NCI-H1417 (cell line): ENCODE results near the gene HES1.

Experiments used
- DNase-seq, 3 experiments: peaks; one replicate each; lab custom pipeline; 2025; lab: John Stamatoyannopoulos, UW

The HES1 gene

DNA sequence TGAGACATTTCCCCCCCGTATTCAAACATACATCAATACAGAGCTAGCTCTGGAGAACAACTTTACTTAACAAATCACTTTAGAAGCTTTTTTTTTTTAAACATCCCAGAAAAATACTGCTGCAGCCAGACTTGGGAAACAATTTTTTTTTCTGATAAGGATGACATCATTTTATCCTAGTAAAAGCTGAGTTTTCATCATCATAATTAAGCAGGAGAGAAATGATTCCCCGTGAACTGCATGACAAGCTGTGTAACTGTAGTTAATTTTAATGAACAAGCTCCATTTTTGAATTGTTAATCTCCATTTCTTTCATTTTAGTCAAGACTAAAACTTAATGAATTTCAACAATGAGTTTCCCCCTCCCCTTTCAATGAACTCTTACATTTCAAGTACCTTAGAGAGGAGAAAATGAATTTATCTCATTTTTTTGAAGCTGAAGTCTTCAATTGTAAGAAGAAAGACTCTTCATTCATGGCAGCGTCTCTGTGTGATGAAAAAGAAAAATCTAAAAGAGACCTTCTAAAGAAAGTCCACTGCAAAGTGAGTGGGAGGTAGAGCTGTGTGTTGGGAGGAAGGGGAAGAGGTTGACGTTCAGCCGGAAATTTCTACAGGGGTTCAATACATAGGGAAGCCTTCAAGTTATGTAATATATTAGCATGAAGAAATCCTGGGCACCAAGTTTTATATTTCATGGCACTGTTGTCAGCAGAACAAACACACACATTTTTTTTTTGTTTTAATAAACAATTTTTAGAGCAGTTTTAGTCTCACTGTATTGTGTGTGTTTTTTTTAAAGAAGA is 31.7 kb downstream of the HES1 start:
- DNase-seq: no peak

DNA sequence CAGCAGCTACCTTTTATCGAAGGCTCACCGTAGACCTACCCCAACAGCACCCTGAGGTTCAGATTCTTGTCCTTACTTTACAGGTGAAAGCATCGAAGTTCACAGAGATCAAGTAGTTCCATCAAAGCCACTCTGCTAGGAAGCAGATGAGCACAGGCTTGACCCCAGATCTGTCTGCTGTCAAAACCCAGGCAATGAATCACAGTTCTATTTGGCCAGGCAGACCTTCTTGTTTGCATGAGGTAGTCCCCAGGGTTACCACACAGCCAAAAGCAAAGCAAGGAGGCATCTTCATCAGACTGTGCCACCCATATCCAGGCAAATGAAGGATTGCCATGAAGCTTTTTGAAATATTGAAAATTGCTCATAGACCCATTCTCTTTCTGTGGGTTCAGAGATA is 33.0 kb downstream of the HES1 start:
- DNase-seq: no peak

DNA sequence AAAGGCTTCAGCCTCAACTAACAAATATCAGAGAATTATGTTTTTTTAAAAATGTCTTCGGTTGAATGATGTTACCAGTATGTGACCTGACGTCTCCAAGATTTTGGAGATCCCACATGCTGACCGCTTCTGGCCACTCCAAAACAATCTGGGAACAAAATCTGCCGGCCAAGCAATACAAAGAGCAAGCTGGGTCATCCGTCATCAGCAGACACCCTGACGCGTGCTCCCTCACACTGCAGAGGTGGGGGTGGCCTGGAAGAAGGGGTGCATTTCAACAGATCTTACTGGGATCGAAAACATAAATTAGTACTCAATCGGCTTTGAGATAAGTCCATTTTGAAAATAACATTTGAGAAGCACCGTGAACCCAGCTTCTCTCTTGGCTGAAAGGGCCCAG is 33.6 kb downstream of the HES1 start:
- DNase-seq: no peak

DNA sequence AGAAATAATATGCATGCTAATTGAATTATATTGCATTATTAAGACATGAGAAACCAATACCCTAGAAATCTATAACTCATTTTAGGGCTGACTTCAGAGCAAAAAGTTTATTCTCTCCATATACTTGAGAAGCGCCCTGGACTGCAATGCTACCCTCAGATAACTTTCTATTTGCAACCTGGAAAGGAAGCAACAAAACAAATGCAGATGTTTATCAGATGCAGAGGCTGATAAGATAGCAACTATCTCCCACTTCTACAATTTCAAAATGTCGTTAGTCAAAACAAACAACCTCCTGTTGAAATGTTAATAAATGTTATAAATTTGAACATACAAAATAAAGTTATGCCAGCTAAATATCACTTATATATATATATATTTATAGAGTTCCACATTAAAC is 34.8 kb downstream of the HES1 start:
- DNase-seq: no peak

DNA sequence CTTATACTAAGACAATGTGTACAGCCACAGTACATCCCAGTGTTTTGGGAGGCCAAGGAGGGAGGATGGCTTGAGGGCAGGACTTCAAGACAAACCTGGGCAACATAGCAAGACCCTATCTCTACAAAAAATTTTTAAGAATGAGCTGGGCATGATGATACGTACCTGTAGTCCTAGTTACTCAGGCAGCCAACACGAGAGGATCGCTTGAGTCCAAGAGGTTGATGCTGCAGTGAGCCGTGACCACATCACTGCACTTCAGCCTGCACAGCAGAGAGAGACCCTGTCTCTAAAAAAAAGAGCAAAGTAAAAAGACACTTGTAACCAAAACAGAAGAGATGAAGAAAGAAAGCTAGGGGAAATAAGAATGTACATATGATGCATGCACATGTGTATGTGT is 38.5 kb downstream of the HES1 start:
- no peak for DNase-seq

DNA sequence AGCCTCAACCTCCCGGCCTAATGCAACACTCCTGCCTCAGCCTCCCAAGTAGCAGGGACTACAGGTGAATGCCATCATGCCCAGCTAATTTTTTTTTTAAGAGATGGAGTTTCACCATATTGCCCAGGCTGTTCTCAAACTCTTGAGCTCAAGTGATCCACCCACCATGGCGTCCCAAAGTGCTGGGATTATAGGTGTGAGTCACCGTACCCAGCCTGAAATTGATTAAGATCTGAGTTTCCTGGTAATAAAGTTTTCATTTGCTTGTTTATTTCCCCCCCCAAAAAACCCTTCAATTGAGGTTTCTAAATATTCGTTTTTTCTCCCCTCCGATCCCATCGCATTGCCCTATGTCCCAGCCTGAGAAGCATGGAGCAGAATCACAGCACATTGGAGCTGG is 39.0 kb downstream of the HES1 start:
- DNase-seq: no peak

DNA sequence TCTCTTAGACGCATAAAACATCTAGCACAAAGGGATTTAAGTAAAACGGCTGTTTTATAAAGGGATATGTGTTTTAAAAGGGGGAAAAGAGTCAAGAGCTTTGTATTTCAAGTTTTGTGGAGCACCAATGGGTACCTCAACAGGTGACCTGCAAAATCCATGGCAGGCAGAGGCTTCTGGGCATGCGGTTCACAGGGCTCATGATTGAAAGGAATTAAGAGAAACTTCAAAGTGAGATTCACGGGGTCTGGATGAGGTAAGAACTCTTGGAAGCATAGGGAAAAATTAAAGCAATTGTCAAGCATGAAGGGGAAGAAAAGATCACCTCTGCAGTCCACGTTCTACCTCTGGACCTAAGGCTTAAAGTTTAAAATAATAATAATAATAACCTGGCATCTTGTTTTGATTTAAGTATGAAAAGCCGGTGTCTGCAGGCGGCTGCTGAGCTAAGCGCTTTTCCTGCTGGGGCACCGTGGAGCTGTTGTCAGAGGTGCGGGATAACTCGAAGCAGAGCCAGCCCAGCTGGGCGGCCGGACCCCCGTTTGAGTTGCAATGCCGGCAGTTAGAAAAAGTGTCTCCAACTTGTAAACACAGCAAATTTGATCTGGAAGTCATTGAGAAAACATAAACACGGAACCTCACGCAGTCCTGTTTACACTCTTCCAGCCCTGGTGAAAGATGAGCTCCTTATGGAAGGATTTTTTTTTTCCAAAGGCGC is 40.5 kb downstream of the HES1 start:
- no peak for DNase-seq

DNA sequence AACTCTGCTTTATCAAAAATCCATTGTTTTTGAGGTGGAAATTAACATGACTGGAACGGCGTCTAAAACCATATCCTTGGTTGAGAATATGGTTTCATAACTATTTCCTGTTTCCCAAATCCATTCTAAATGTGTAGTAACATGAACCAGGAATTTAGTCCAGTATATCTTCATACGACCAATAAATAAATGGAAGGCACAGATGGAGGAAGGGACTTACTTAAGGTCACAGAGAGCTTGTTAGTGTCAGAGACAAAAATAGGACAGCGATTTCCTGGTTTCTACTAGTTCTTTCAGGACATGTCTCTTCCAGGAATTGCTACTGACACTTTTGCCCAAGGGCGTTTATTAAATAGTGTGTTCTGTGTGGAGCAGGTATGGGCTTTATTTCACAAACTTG is 41.2 kb downstream of the HES1 start:
- peak in 1 of 3 experiments; percentile 39 for DNase-seq

DNA sequence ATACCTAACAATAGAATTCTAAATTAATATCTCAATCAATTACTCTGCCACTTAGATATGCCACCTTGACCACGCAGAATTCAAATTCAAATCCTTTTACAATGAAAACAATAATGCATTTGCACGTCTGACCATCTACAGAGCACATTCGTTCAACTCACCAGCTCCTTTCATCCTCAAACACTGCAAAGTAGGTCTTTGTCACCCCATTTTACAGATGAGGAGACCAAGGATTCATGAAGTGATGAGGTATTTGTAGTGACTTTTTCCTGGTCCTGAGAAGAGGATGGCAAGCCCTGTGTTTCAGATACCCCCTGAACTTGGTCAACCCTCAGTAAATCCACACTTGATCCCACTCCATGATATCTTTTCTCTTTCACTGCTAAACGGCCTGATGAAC is 42.2 kb downstream of the HES1 start:
- DNase-seq: no peak

DNA sequence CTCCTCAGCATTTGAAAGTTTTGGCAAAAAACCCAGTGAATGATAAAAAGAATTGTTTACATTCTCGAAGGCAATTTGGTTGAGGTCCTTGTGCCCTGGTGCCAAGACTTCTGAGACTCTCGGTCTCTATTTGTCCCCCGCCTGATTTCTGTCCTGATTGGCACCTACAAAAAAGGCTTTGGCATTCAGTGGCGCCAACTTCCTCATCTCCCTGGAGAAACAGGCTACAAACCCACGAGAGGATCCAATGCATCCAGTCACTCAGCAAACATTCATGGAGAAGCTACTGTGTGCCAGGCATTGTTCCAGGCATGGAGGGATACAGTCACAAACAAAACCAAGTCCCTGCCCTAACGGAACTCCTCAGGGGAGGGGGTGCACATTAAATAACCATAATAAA is 42.7 kb downstream of the HES1 start:
- DNase-seq: no peak

DNA sequence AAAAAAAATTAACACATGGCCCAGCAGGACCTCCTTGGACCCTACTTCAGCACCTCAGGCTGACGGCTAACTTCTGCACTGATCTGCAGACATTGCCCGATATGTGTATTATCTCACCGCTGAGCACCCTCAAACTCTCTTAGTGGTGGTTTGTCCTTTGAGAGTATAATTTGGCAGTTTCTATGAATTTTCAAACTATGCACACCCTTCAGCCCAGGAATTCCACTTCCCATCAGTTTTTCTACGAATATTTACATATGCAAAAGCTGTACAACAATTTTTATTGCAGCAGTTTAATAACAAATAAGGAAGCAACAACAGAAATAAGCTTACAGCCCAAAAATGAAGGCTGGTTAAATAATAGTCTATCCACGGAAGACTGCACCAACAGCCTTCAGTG is 44.6 kb downstream of the HES1 start:
- DNase-seq: no peak

DNA sequence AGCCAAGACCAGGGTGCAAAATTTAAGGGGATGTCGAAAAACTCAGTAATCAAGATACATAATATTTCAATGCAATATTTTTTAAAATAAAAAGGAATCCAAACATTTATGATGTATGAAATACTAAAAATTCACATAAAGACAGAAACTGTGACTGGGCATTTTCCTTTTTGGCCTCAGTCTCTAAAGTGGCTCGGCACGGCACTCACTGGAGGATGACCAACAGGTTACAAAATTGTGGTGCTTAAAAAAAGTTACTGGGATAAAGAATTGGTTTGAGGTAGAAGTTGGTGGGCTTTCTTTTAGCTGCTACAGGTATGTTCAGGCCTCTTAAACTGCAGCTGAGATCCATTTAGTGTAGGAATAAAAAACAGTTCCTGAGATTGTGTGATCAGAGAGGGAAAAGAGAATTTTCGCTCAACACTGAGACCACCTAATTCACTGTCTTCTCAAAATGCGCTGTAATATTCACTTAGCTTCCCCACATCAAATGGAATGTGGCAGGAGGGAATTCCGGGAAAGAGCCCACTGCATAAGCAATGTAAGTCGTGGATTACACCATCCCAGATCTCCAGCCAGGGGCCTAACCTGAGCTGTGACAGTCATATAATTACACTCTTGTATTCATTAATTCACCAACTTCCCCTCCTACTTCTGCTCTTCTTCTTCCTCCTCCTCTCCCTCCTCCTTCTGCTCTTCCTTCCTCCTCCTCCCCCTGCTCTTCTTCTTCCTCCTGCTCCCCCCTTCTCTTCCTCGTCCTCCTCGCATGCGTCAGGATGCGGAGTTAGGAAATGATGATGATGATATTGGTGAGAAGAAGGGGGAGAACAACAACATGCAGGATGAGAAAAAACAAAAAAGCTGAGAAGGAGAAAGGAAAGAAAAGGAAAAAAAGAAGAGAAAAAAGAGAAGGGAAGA is 45.9 kb downstream of the HES1 start:
- no peak for DNase-seq

DNA sequence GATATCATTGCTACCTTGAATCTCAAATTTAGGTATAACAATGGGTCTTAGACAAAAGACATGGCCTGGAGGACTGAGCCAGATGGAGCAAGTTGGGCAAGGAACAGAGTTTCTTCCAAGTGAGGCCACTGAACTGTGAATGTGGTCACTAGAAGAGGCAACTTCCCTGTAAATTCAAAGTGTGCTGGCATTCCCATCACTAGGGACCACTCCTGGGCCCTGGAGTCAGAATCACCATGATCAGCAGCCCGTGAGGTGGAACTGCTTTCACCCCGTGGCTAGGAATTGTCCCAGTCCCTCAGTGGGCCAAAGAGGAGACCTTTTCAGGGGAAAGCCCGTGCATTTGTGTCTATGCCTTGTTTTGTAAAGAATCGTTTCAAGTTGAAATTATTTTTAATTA is 47.3 kb downstream of the HES1 start:
- DNase-seq: no peak

DNA sequence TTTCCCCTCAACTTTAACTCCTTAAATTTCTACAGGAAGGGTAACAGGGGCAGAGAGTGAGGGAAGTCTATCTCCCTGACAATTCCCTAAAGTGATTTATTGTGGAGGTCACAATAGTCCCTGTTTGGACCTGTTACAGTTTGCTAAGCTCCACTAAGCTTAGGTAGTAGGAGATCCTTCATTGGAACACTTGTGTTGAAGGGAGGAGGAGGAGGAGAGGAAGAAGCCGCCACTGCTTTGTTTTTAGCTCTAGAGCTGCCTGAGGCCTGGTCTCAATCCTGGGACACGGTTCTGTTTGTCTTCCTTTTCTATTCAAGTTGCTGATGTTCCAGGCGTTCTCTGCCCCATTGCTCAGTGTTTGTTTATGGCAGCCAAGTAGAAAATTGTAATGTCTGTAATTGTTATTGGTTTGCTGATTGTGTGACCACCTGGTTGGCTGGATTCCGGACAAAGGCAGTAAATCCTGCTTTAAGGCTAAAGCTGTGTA is 48.4 kb downstream of the HES1 start:
- peak; percentile 47 to 97 (median 87) for DNase-seq

DNA sequence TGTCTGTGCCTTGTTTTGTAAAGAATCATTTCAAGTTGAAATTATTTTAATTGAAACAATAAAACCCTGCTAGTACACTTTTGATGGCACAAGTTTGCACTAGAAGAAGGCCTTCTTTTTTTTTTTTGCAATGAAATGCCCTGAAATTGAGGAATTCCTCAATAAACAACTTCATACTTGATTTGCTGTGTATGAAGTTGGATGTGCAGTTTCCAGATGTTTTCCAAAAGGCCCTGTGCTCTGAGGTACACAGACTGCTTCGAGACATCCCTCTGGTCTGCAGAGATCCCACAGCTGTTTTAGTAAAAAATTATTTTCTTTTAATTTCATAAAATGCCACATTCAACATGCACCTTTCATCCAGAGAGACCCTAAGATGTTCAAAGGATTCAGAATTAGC is 48.9 kb downstream of the HES1 start:
- DNase-seq: peak in 1 of 3 experiments; percentile 63

DNA sequence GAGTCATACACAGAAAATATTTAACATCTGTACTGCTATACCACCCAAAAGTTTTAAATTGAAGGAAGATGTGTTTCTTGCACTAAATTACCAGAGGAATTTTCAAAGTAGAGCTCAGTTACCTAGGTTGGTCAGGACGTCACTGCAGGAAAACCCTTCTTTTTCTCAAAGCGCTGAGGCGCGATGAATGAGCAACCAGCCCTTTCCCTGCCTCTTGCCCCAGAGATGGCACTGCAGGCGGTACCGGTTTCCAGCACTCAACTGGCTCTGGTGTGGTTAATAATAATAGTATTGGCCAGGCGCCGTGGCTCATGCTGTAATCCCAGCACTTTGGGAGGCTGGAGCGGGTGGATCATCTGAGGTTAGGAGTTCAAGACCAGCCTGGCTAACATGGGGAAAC is 49.3 kb downstream of the HES1 start:
- DNase-seq: peak in 2 of 3 experiments; percentile 60 to 67

DNA sequence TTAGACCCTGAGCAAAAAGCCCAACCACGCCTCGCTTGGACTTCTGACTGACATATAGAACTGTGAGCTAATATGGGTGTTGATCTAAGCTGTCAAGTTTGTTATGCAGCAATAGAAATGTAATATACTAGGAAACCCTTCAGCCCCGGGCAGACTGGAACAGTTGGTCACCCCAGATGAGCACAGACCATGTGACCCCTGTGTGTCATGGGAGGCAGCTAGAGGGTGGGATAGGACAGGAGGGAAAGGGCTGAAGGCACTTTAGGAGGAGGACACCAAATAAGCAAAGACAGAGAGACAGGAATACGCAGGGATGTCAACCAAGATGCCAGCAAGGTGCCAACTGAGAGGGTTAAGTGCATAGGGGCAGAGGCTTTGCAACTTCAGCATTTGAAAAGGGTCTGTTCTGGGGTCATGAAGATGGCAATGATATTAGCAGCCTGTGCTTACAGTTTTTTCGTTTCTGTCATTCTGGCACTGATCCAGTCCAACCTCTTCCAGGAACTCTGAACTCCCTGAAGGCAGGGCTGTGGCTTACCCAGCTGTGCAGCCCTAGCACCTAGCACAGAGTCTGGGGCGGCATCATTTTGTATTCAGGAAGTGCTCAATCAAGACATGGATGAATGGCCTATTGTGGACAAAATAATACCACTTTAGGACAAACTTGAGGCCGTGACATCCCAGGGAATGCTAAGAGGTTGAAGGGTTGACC is 51.4 kb downstream of the HES1 start:
- no peak for DNase-seq
